NB4 (cell line): ENCODE data around the gene RIMS1.

ENCODE experiments used
- DNase-seq: peaks from one replicate; pipeline ENCODE4 v3.0.0; 2010; ENCODE audit warnings: low read depth
- H3K4me3 ChIP-seq: one replicate; pipeline ENCODE4 v1.5.1; 2011; ENCODE audit warnings: mild to moderate bottlenecking, low read depth, low read length, moderate library complexity
- CTCF ChIP-seq: IDR thresholded peaks from one replicate; pipeline ENCODE4 v1.5.1; 2012; ENCODE audit warnings: low read depth, low read length
- MAX ChIP-seq: IDR thresholded peaks from 2 replicates; pipeline ENCODE4 v1.6.1; 2011; ENCODE audit warnings: low read depth, low read length
- MYC ChIP-seq: IDR thresholded peaks from 2 replicates; pipeline ENCODE4 v1.6.1; 2011; ENCODE audit warnings: low read depth, low read length
- POLR2A ChIP-seq: IDR thresholded peaks from 2 replicates; pipeline ENCODE4 v1.6.1; 2011; ENCODE audit warnings: mild to moderate bottlenecking; ENCODE audit not compliant: insufficient read length; ENCODE audit errors: extremely low read depth

Gene RIMS1

GRCh38 chr6:72133324-72133723 is 247.0 kb downstream of the RIMS1 start:
- no peak overlapping the region for H3K4me3 ChIP-seq
- TF ChIP-seq CTCF (no peak), MAX (no peak), POLR2A (no peak), MYC (no peak)
- no peak for DNase-seq

GRCh38 chr6:72140795-72141194 is 254.4 kb downstream of the RIMS1 start:
- DNase-seq, result no peak
- no peak overlapping the region for H3K4me3 ChIP-seq
- TF ChIP-seq POLR2A (no peak), MYC (no peak), CTCF (no peak), MAX (no peak)

GRCh38 chr6:72149715-72150114 is 263.4 kb downstream of the RIMS1 start:
- TF ChIP-seq POLR2A (no peak), MYC (no peak), MAX (no peak), CTCF (no peak)
- DNase-seq, result no peak
- H3K4me3 ChIP-seq, result no peak overlapping the region

GRCh38 chr6:72151742-72152141 is 265.4 kb downstream of the RIMS1 start:
- DNase-seq, result peak; percentile 49
- no peak overlapping the region for H3K4me3 ChIP-seq
- peak; percentile 70 for TF ChIP-seq MAX
- 0 out of 2 replicates have a peak, but pooled peaks have one; percentile 21 for TF ChIP-seq MYC
- no peak for TF ChIP-seq POLR2A

- H3K4me3 ChIP-seq, result no peak overlapping the region
- no peak for DNase-seq
- TF ChIP-seq POLR2A (no peak), MYC (no peak), CTCF (no peak), MAX (no peak)
Measured at GRCh38 chr6:72175916-72176315, 289.6 kb downstream of the RIMS1 start.

GRCh38 chr6:72182337-72183246 is 296.2 kb downstream of the RIMS1 start:
- H3K4me3 ChIP-seq, result no peak overlapping the region

More at GRCh38 chr6:72182337-72183246, 296.2 kb downstream of the RIMS1 start:
- no peak for DNase-seq
- no peak for TF ChIP-seq MYC
- no peak for TF ChIP-seq MAX
- TF ChIP-seq CTCF, result no peak
- no peak for TF ChIP-seq POLR2A
